ENCODE results near the gene KIF4A.
"Not testable (repeated sequence)": the region's sequence is repeated elsewhere in the genome, so short reads cannot be mapped to it uniquely, and the experiment has no call there.

- not testable (repeated sequence) for TF ChIP-seq POLR2AphosphoS5 (IDR thresholded peaks at IDR 0.05; ENCODE audit: insufficient read depth in 1 of 2, low read depth in 1 of 2); POLR2A (IDR thresholded peaks at IDR 0.05)
These were observed 110.3 kb downstream of the KIF4A start for GRCh38 chrX:70400181-70400580.

Data from vagina (tissue), 2 donors.